Activated CD4-positive, alpha-beta T cell treated with anti-CD3 and anti-CD28 coated beads, Interleukin-2, Interleukin-6, amounts not matched to agents 100 ng/mL and 50 ng/mL, durations not matched to agents 16 hours and 8 hours (primary cell): Measurements from ENCODE around the gene DLK1.

Source experiments
- DNase-seq: peaks from one replicate; pipeline ENCODE4 v3.0.0-alpha.2; 2020

DLK1 gene

DNA sequence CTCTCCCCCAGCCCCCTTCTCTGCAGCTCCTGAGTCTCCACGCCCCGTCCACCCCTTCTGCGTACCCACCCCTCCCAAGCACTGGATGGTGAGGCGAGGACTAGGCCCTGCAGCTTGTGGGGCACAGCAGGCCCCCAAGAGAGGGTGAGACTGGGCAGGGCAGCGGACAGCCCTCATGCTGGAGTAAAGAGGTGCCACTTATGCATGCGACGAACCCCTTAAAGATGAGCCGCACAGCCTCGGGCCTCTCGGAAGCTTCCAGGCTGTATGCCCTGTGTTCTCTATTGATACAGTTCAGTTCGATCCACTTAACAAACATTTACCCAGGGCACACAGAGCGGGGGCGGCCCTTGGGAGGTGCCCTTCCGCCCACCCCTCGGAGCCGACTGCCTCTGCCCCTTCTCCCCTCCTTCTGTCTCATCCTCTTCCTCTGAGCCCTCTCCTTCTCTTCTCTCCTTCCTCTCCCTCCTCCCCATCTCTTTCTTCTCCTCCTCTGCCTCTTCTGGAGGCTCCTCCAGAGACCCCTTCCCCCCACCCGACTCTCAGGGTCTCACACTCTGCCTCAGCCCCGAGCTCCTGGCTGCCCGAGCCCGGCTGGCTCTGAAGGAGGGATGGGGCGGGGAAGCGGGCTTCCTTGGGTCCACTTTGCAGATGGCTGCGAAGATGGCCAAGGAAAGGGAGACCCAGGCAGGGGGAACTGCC lies 32.7 kb upstream of the DLK1 start:
- DNase-seq = no peak

DNA sequence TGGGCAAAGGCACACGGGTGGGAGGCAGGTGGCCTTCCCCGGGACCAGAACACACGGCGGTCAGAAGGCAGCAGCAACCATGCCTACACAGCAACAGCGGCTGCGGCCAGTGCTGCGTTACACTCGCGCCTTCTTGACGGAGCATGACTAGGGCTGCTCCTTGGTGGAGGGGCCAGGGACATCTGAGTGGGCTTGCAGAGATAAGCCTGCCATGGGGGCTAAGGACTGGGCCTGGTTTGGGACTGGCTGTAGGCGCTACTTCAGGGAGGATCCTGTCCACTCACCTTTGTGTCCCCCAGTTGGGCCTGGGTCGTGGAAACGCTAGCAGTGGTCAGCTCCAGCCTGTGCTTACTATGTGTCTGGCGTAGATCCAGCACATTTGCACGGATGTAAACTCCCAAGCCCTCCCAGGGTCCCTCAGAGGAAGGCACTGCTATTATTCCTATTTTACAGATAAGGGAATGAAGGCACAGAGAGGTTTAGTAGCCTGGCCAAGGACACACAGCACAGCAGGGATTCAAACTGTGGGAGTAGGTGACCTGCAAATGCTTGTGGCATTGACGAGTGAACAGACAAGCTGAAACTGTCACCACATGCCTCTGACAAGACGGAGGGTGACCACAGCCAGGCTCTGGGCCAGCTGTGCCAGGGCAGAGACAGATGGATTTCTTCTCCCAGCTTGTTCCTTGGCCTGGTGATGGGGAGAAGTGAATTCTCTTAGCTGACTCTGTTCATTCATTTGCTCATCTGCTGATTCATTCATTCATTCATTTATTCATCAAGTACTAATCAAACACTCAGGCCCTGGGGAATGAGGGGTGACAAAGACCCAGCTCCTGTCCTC lies 31.9 kb upstream of the DLK1 start:
- DNase-seq = no peak

DNA sequence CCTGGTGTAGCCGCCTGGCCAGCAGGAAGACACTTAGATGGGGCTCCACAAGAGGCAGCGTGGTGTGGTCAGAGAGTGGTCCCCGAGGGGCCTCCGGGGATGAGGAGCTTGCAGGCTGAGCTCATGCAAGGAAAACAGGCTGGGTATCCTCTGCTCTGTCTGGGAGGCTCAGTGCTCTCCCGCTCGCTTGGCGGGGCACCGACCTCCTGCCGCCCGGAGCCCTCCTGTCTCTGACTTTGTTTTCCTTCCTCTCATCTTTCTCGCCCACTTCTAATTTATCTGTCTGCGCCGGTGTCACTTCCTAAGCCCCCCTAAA lies 31.3 kb upstream of the DLK1 start:
- no peak for DNase-seq

DNA sequence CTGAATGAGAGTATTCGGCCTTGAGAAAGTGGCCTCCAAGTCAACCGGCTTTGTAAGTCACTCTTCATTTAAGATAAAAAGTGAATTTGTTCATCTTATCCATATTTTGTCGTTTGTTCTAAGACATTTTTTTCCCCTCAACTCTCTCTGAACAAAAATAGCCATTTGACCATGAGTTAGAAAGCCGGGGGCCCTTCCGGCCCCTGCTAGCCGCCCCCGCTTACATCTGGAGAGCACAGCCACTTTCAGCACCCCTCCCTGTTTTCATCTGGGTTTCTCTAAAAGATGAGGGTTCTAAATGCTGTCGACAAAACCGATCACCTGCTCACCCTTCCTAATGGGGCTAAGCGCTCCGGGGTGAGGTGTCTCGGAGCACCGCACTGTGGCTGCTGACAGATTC lies 30.7 kb upstream of the DLK1 start:
- DNase-seq = no peak

DNA sequence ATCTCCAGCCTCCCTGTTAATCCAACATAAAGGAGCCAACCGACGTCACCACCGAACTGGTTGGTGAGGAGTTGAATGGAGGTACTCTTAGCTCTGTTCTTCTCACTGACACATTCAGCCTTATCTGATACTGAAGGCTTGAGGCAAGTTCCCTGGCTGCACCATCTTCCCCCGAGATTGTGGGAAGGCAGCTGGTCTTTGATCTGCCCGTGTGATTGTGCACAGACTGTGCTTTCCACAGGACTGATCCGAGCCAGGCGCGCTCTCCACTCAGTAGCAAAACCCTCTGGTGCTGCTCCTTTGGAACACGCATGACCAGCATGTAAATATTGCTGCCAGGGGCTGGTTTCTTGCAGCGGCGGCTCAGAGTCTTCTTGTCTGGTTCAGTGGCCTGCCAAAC lies 30.1 kb upstream of the DLK1 start:
- DNase-seq = no peak

DNA sequence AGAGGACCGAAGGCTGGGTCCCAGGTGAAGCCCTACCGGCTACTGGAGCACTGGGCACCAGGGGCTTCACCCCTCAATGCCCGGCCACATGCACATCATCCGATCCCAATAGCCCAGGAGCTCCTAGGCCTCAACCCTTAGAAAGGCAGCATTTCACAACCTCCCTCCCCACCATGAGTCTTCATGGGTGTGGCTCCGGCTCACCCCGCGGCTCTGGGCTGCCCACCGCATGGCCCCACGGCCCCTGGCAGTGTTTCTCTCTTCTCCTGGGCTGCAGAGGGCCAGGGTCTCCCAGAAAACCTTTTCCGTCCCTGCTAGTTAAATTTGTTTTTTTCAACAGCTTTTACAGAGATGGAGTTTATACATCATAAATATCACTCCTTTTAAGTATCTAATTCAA lies 28.6 kb upstream of the DLK1 start:
- no peak for DNase-seq

DNA sequence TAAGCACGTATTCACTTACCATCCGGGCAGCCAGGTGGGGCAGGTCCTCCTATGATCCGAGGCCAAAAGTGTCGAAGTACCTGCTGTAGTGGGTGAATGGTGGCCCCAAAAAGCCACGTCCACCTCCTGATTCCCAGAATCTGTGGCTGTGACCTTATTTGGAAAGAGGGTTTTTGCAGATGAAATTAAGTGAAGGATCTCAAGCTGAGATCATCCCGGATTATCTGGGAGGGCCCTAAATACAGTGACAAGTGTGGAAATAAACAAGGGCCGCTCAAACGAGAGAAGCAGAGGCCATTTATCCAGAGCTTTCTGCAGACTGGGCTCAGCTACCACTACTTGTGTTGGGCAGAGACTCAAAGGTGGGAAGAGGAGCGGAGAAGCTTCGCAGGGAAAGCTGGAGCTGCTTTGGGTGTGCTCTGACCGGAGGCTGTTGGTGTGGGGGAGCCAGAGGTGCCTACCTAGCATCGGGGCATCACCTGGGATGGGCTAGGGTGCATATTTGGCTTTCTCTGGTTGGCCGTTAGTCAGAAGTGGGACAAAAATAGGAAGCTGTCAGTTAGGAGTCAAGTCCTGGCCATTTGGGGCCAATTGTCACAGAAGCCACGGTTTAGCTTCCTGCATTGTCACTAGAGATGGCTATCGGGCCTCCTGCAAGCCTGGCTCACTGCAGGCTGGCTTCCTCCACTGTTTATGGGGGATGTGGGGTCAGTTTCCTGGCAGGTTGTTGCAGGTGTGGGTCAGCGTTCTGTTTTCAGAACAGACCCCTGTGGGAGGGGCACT lies 27.8 kb upstream of the DLK1 start:
- no peak for DNase-seq

DNA sequence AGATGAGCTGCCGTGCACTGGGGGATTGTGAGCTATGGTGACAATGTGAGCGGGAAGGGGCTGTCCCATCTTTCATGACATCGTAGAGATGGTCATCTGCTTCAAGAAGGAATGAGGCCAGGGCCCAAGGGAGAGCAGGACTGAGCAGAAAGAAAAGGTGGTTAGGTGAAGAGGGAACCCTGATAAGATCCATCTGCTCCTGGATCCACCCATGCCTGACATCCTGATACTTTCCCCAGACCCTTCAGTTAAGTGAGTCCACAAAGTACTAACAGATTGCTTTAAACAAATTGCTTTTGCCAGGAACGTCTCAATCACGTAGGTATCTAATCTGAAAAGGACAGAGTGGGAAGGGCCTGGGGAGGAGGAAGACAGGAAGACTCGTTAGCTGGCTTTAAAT lies 25.4 kb upstream of the DLK1 start:
- DNase-seq = no peak

DNA sequence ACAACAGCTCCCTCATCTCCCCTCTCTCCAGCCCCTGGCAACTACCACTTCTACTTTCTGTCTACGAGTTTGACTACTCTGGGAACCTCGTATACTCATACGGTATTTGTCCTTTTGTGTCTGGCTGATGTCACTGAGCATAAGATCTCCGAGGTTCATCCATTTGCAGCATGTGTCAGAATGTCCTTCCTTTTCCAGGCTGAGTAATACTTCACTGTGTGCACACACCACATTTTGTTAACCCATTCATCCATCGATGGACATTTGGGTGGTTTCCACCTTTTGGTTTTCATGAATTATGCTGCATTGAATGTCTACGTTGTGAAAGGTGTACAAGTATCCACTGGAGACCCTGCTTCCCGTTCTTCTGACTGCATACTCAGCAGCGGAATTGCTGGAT lies 24.1 kb upstream of the DLK1 start:
- no peak for DNase-seq

DNA sequence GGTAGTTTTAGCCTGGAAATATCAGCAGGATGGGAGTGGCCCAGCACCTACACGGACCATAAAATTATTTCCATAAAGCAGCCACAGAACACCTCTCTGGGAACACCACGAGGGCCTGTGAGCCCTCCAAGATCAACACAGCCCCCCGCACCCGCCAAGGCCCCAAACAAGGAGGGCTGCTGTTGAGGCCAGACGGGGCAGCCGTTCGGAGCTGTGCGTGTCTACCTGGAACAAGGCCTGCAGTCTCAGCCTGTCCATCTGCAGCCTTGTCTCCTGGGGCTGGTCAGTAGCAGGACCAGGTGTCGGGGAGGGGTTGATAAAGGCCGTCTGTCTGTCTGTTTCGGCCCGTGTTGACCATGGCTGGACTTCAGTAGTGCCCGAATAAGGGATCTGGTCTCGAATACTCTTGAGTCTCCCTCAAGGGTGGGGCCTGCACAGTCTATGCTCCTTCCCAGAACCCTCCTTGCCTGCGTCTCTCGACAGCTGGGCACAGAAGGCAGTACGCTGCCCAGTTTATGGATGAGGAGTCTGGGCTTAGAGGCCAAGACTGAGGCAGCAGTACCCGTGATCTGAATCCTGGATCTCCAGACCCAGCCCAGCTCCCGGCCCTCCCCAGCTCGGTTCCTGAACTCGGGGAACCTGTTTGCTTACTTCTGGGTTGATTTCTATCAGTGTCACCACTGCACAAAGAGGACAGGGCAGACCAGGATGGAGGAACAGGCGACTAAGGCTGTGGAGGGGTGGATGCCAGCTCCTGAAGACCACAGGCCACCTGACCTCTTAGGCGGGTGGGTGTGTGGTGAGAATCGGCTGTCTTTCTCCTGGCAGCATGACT lies 23.1 kb upstream of the DLK1 start:
- no peak for DNase-seq

DNA sequence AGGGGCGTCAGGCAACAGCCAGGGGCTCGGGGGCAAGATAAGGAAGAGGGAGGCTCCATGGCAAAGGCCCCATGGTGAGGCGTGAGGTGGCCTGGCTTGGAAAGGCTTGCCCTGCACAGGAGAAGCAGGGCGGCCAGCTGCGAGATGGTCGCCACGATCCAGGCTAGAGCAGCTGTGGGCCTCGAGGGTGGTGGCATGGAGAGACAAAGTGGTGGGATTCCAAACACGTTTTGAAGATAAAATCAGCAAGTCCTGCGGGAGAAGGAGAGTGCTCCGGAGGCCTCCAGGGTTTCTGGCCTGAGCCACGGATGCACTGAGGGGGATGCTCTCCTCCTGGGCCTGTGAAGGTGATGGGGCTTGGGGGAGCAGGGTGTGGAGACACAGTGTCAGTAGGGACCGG lies 20.5 kb upstream of the DLK1 start:
- no peak for DNase-seq

DNA sequence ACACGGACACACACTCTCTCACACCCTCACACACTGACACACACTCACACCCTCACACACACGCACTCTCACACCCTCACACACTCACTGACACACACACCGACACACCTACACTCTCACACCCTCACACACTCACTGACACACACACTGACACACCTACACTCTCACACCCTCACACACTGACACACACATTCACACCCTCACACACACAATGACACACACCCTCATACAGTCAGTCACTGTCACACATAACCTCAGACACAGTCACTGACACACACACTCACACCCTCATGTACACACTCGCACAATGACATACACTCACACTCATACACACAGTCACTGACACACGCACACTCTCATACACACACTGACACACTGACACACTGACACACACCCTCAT lies 19.8 kb upstream of the DLK1 start:
- no peak for DNase-seq

DNA sequence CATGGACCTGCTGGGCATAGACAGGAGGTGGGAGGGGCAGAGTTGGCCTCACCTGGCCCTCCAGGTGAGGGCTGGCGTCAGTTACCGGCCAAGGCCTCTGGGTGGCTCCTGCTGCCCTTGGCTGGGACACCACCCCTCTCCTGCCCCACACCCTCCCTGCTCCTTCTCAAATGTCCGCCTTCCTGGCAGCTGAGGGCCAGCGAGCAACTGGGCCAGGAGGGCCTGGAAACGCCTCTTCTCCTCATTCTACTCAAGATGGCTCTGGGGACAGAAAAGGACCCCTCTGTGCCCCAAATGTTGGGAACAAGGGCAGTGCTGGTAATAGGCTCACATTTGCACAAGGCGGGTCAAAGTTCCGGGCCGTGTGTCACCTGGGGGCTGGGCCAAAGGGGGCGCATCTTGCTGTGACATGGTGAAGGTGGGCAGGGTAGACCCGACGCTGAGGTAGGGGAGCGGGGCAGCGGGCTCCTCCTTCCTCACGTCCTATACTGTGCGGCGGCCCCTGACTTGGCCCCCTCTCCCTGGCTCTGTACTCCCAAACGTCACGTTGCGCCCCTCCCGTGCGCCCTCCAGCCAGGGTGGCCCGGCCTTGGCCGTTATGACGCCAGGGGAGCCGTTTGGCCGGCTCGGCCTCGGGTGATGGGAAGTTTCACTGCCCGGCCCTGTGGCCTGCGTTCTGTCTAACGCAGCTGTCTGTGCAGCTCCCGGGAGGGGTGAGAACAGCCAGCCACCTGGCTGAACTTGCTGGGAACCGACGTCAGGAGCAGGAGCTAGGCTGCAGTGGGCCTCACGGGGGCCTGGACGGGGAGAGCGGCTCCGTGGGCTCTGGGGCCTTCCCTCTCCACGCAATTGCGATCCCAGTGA lies 18.0 kb upstream of the DLK1 start:
- DNase-seq = no peak

DNA sequence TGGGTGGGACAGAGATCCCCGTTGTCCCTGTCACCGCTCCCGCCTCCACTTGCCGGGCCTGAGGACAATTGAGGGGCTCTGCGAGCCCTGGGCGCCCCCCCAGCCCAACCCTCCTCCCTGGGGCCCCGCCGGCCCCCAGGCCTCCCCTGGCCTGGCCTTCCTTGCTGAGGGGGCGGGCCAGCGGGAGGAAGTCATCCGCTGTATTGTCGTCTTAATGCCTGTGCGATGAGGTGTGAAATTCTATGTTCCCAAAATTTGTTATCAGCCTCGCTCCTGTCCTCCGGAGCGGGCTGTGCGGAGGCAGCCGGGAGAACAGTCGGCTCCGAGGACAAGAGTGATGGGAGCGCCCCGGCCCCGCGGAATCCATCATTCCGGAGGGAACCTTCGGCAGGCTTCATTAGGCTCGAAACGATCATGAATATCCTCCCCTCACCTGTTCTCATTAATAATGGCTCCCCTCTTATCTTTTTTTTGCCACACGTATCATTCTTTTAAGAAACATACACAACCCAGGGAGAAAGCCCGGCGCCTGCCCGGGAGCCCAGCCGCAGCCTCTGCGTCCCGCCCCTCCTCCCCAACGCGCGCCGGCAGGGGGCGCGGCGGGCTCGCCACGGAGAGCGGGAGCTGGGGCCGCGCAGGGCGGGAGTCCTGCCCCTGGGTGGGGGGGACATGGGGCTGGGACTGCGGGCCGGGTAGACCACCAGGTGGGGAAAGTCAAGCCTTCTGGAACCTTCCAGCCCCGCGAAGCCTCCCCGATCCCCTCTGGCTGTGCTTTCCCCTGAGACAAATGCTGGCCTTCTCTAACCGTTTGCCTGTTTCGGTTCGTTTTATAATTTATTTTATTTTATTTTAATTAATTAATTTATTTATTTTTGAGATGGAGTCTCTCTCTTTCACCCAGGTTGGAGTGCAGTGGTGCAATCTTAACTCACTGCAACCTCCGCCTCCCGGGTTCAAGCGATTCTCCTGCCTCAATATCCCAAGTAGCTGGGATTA lies 17.1 kb upstream of the DLK1 start:
- peak; percentile 10 for DNase-seq

DNA sequence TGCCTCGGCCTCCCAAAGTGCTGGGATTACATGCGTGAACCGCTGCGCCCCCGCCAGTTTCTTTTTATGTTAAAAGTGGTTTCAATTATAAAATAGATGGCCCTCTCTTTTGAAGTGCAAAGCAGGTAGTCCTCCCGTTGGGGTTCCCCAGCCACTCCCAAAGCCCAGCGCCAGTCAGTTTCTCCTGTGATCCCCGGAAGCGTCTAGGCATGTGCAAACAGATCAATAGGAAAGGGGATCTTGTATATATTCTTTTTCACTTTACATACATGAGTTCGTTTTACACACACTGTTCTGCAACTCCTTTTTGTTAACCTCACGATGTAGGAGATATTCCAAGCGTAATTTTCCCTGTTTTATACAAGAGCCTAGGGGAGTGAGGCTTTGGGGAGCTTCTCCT lies 16.3 kb upstream of the DLK1 start:
- DNase-seq = no peak

DNA sequence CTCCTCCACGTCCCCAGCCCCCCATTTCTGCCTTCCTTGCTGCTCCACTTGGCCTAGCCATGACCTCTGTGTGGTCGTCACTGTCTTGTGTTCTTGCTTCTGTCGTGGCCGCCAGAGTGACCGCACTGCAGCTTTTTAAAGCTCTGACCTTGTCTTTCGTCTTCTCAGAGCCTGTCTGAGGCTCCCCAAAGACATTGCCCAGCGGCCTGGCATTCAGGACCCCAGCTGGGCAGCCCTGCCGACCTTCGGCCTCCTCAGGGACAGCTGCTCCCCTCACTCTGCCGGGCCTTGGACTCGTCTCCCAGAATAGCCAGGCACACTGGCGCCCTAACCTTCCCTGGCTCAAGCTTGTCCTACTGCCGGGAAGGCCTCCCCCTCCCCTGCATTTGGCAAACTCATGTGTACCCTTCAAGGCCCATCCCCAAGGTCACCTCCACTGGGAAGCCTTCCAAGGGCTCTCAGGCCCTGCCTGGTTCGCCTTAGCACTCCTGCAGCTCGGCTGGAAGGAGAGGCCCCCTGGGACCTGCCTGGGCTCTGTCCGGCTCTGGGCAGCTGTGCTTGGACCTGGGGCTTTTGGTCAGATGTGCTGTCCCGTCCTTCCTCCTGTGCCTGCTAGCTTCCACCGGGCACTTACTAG lies 15.7 kb upstream of the DLK1 start:
- no peak for DNase-seq

DNA sequence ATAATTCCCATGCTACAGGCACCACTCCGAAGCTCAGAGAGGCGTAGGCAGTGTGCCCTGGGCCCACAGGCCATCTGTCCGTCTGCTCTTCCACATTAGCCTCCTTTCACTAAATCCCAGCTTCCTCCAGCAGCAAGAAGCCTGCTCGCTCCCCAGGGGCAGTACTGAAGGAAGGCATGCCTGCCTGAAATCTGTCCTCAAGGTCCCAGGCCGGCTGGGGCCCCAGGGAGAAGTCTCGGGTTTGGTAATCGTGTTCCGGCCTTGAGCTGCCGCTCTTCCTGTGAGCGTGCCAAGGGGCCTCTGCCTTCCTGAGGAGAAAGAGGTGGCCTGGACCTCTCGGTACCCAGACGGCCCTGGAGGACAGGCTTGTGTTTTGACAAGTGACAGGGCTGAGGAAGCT lies 15.2 kb upstream of the DLK1 start:
- no peak for DNase-seq

DNA sequence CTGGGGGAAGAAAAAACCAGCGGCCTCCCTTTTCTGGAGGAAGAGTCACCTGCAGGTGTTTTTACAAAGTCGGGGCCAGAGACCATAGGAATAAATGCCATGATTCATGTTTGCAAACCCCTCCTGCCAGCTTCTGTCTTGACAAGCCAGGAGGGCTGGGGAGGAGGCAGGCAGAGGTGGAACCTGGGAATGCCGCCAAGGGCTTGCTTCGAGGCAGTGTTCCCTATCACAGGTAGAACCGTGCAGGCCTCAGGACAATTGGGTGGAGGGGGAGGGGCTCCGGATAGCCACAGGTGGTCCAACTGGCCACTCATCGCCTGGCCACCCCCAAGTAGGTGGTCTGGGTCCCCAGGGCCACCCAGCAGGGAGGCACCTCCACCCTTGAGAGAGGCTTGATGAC lies 14.2 kb upstream of the DLK1 start:
- DNase-seq = no peak

DNA sequence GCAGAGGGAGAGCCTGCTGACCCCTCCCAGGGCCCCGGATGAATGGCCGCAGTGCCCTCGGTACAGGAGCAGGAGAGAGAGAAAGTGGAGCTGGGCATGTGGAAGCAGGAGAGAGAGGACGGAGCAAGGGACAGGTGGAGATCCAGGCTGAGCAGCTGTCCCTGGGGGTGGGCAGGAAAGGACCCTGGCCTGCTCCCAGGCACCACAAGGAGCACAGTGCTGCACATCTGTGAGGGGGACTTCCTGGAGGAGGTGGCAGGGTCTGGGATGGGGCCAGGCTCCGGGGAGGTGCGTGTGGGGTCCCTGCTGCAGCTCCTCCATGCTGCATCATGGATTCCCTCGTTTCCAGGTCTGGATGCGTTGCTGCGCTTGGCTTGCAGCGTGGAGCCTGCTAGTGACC lies 13.0 kb upstream of the DLK1 start:
- no peak for DNase-seq

DNA sequence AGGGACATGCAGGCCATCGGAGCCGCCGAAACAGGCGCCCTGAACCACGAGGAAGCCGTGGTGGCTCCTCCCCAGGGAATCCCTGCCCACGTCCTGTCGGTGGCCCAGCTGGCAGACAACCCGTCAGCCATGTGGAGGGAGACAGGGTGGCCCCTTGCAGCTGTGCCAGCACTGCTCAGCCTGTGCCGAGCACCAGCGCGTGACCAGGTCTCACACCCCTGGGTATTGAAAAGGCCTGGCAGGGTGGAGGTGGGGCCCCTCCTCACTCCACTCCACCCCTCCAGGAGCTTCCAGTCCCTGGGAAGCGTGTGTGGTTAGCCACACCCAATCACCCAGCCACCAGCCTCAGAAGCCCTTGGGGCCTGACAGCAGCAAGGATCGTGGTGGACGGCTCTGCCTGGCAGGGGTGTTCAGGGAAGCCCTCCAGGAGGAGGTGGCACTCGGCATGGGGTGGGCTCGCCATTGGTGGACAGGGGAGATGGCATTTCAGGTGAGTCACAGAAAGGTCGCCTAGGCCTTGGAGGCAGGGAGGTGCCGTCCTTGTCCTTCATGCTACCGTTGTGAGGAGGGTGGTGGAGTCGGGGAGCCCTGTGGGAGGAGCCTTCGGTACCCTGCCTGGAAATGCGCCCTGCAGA lies 12.3 kb upstream of the DLK1 start:
- DNase-seq = no peak
